Cardiac muscle cell (in vitro differentiated cells and primary cell): ENCODE measurements around the gene FARP2. TPM values are rescaled to one million over a fixed set of nuclear protein-coding genes. Genes with fewer than 3 reads are reported as not detected.
A peak's percentile ranks its signal among the peaks of the same experiment; 100 is the strongest.
"Not testable (repeated sequence)": the region's sequence is repeated elsewhere in the genome, so short reads cannot be mapped to it uniquely, and the experiment has no call there.

ENCODE experiments used
- DNase-seq, 2 donors: peaks; one replicate each; pipeline versions ENCODE4 v3.0.0 to v3.0.0-alpha.2; 2010 to 2017; ENCODE audit warnings: low read depth in 1 of 2, low spot score in 1 of 2
- H3K27ac ChIP-seq: fragments of 200-600 bp; sonication (generic); 2 replicates; pipeline ENCODE4 v1.5.1; 2016
- H3K27me3 ChIP-seq: fragments of 200-600 bp; sonication (generic); 2 replicates; pipeline ENCODE4 v1.6.0; 2016; ENCODE audit warnings: control low read depth
- H3K36me3 ChIP-seq: fragments of 200-600 bp; sonication (generic); 2 replicates; pipeline ENCODE4 v1.5.1; 2016; ENCODE audit warnings: control low read depth
- H3K4me1 ChIP-seq: fragments of 200-600 bp; sonication (generic); 2 replicates; pipeline ENCODE4 v1.8.1; 2017; ENCODE audit warnings: low read depth, mild to moderate bottlenecking, mixed run types
- H3K4me3 ChIP-seq: fragments of 200-600 bp; sonication (generic); 2 replicates; pipeline ENCODE4 v1.5.1; 2016; ENCODE audit warnings: mild to moderate bottlenecking
- H3K9me3 ChIP-seq: fragments of 200-600 bp; sonication (generic); 2 replicates; pipeline ENCODE4 v1.5.1; 2017; ENCODE audit warnings: low read depth, mild to moderate bottlenecking, control low read depth
- CTCF ChIP-seq: IDR thresholded peaks from 2 replicates; pipeline ENCODE4 v1.5.1; 2012; ENCODE audit warnings: low read depth, mild to moderate bottlenecking, low read length
- polyA plus RNA-seq: library from polyadenylated mRNA; unstranded; fragments of >200 nt; fragmentation: Nextera tagmentation; extraction: Ambion mirVana; gene quantifications from 2 replicates; pipeline ENCODE4 v1.2.1, GENCODE V29; 2016
- total RNA-seq: library from RNA; depleted of rRNA; stranded (reverse); fragments of >200 nt; gene quantifications from 2 replicates; pipeline ENCODE4 v1.2.3, GENCODE V29; 2016

The FARP2 gene
- total and polyA plus RNA-seq, 2 experiments from 2014 or later: 24.4 to 26.5 TPM

GRCh38 chr2:241445426-241445825 lies 89.3 kb downstream of the FARP2 start:
- DNase-seq: no peak
- H3K4me3 ChIP-seq: no peak overlapping the region
- no peak for TF ChIP-seq CTCF
- H3K27me3 ChIP-seq: no peaks in the 10 kb centered on the region
- no peaks in the 10 kb centered on the region for H3K4me1 ChIP-seq
- no peak overlapping the region for H3K27ac ChIP-seq
- no peaks in the 10 kb centered on the region for H3K9me3 ChIP-seq
- H3K36me3 ChIP-seq: peaks cover 5% of the 10 kb centered on the region

GRCh38 chr2:241450092-241450491 lies 94.0 kb downstream of the FARP2 start:
- H3K27me3 ChIP-seq, H3K27ac ChIP-seq, DNase-seq, H3K9me3 ChIP-seq, H3K4me1 ChIP-seq, H3K4me3 ChIP-seq, H3K36me3 ChIP-seq: not testable (repeated sequence)

GRCh38 chr2:241451840-241452506 lies 95.9 kb downstream of the FARP2 start:
- TF ChIP-seq CTCF: no peak
- Histone ChIP-seq H3K27ac (no peak overlapping the region), H3K27me3 (no peaks in the 10 kb centered on the region), H3K4me3 (no peak overlapping the region), H3K36me3 (no peaks in the 10 kb centered on the region), H3K9me3 (no peaks in the 10 kb centered on the region), H3K4me1 (no peaks in the 10 kb centered on the region)
- no peak for DNase-seq

GRCh38 chr2:241453919-241454318 lies 97.8 kb downstream of the FARP2 start:
- not testable (repeated sequence) for DNase-seq, H3K27ac ChIP-seq, H3K36me3 ChIP-seq, H3K27me3 ChIP-seq, H3K9me3 ChIP-seq, H3K4me3 ChIP-seq, H3K4me1 ChIP-seq

- DNase-seq: peak in 1 of 2 donors; percentile 8
- Histone ChIP-seq H3K27me3 (no peaks in the 10 kb centered on the region), H3K27ac (no peak overlapping the region), H3K4me3 (no peak overlapping the region), H3K4me1 (no peaks in the 10 kb centered on the region), H3K36me3 (no peaks in the 10 kb centered on the region), H3K9me3 (no peaks in the 10 kb centered on the region)
- TF ChIP-seq CTCF: no peak
These were observed 98.9 kb downstream of the FARP2 start for GRCh38 chr2:241454837-241455485.

GRCh38 chr2:241456546-241456945 lies 100.5 kb downstream of the FARP2 start:
- TF ChIP-seq CTCF: no peak
- no peaks in the 10 kb centered on the region for H3K36me3 ChIP-seq

More at GRCh38 chr2:241456546-241456945, 100.5 kb downstream of the FARP2 start:
- no peaks in the 10 kb centered on the region for H3K4me1 ChIP-seq
- H3K27ac ChIP-seq: no peak overlapping the region
- DNase-seq: no peak
- H3K9me3 ChIP-seq: no peaks in the 10 kb centered on the region
- H3K27me3 ChIP-seq: no peaks in the 10 kb centered on the region
- no peak overlapping the region for H3K4me3 ChIP-seq
